Astrocyte (in vitro differentiated cells and primary cell): ENCODE results near the gene TTC7B. TPM values are rescaled to one million over a fixed set of nuclear protein-coding genes. Genes with fewer than 3 reads are reported as not detected.

Source experiments
- DNase-seq: peaks from one replicate; pipeline ENCODE4 v3.0.0-alpha.2; 2010; ENCODE audit warnings: low read depth
- FAIRE-seq: peaks from 2 replicates; lab custom pipeline; 2011; peaks lifted over from hg19 to GRCh38; lab: Jason Lieb, UNC
- H2AFZ ChIP-seq: 2 replicates; pipeline ENCODE4 v1.6.0; 2012; ENCODE audit warnings: low read depth, low read length, inconsistent platforms
- H3K27ac ChIP-seq: 2 replicates; pipeline ENCODE4 v1.5.1; 2011; ENCODE audit warnings: low read depth, low read length, inconsistent platforms
- H3K27me3 ChIP-seq: 2 replicates; pipeline ENCODE4 v1.6.0; 2011; ENCODE audit warnings: low read length, inconsistent platforms; ENCODE audit not compliant: insufficient read depth
- H3K36me3 ChIP-seq: 2 replicates; pipeline ENCODE4 v1.5.1; 2011; ENCODE audit warnings: low read length, inconsistent platforms; ENCODE audit not compliant: insufficient read depth
- H3K4me1 ChIP-seq: 2 replicates; pipeline ENCODE4 v1.5.1; 2011; ENCODE audit warnings: low read length, inconsistent platforms; ENCODE audit not compliant: insufficient read depth
- H3K4me2 ChIP-seq: 2 replicates; pipeline ENCODE4 v1.6.0; 2012; ENCODE audit warnings: low read length, inconsistent platforms
- H3K4me3 ChIP-seq: 2 replicates; pipeline ENCODE4 v1.5.1; 2011; ENCODE audit warnings: low read depth, mild to moderate bottlenecking, low read length, inconsistent platforms; ENCODE audit not compliant: insufficient read depth
- H3K79me2 ChIP-seq: 2 replicates; pipeline ENCODE4 v1.6.0; 2012; ENCODE audit warnings: mild to moderate bottlenecking, low read length, inconsistent platforms; ENCODE audit not compliant: insufficient read depth
- H3K9ac ChIP-seq: 2 replicates; pipeline ENCODE4 v1.6.0; 2012; ENCODE audit warnings: mild to moderate bottlenecking, low read length, inconsistent platforms
- H3K9me3 ChIP-seq: 2 replicates; pipeline ENCODE4 v1.5.1; 2012; ENCODE audit warnings: low read depth, mild to moderate bottlenecking, low read length, inconsistent platforms; ENCODE audit not compliant: insufficient read depth
- H4K20me1 ChIP-seq: 2 replicates; pipeline ENCODE4 v1.6.0; 2012; ENCODE audit warnings: low read length, inconsistent platforms; ENCODE audit not compliant: insufficient read depth
- H3K27ac Mint-ChIP-seq: one replicate; pipeline ENCODE4 v1.8.0; 2021; ENCODE audit warnings: mild to moderate bottlenecking, mixed read lengths; ENCODE audit not compliant: unreplicated experiment
- H3K27me3 Mint-ChIP-seq: one replicate; pipeline ENCODE4 v1.8.0; 2021; ENCODE audit warnings: low read depth, mixed read lengths; ENCODE audit not compliant: unreplicated experiment
- H3K36me3 Mint-ChIP-seq: one replicate; pipeline ENCODE4 v1.8.0; 2021; ENCODE audit warnings: low read depth, mixed read lengths; ENCODE audit not compliant: unreplicated experiment
- H3K4me1 Mint-ChIP-seq: one replicate; pipeline ENCODE4 v1.8.0; 2021; ENCODE audit warnings: low read depth, mixed read lengths; ENCODE audit not compliant: unreplicated experiment
- H3K4me3 Mint-ChIP-seq: one replicate; pipeline ENCODE4 v1.8.0; 2021; ENCODE audit warnings: mild to moderate bottlenecking, moderate library complexity, mixed read lengths; ENCODE audit not compliant: unreplicated experiment
- H3K9me3 Mint-ChIP-seq: one replicate; pipeline ENCODE4 v1.8.0; 2021; ENCODE audit warnings: mild to moderate bottlenecking, mixed read lengths; ENCODE audit not compliant: unreplicated experiment
- EZH2 ChIP-seq: IDR thresholded peaks from 2 replicates; pipeline ENCODE4 v1.6.1; 2012; ENCODE audit warnings: mild to moderate bottlenecking, low read length, inconsistent platforms; ENCODE audit not compliant: insufficient read depth
- total RNA-seq: library from RNA; stranded (reverse); gene quantifications from 2 replicates; pipeline ENCODE4 v1.2.1, GENCODE V29; 2021
- TF ChIP-seq, protein P1 (sequence below): IDR thresholded peaks from 2 replicates; pipeline ENCODE4 v1.5.1; 2011; ENCODE audit warnings: low read depth, mild to moderate bottlenecking, inconsistent platforms, low read length, moderate library complexity; ENCODE audit not compliant: insufficient read depth

Gene TTC7B
- total RNA-seq, 1 donor from 2014 or later, result 42.1 TPM

DNA sequence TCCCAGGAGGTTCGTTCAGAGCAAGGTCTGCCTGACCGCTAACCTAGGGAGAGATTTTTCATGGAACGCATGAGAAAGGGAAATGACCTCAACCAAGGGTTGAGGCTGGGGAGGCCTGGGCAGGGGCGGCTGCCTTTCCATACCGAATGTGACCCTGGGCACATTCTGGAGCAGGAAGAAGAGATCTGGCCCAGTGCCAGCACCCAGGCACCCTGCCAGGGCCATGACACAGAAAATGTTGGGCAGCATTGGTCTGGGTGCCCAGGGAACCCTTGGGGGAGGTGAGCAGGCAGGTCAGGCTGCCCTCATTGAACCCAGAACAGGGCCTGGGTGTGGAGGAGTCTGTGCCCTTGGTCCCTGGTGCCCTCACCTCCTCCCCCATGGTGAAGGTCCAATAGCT is 312.6 kb downstream of the TTC7B start:
- Histone ChIP-seq H3K27ac (no peak overlapping the region), H3K4me2 (no peak overlapping the region), H3K4me1 (no peaks in the 10 kb centered on the region), H3K27me3 (peaks cover 2% of the 10 kb centered on the region), H3K79me2 (no peaks in the 10 kb centered on the region), H3K4me3 (no peak overlapping the region), H2AFZ (no peak overlapping the region), H3K36me3 (no peaks in the 10 kb centered on the region), H3K9me3 (no peaks in the 10 kb centered on the region), H3K9ac (no peak overlapping the region), H4K20me1 (no peaks in the 10 kb centered on the region)
- no peak for TF ChIP-seq EZH2
- TF ChIP-seq, protein P1, sequence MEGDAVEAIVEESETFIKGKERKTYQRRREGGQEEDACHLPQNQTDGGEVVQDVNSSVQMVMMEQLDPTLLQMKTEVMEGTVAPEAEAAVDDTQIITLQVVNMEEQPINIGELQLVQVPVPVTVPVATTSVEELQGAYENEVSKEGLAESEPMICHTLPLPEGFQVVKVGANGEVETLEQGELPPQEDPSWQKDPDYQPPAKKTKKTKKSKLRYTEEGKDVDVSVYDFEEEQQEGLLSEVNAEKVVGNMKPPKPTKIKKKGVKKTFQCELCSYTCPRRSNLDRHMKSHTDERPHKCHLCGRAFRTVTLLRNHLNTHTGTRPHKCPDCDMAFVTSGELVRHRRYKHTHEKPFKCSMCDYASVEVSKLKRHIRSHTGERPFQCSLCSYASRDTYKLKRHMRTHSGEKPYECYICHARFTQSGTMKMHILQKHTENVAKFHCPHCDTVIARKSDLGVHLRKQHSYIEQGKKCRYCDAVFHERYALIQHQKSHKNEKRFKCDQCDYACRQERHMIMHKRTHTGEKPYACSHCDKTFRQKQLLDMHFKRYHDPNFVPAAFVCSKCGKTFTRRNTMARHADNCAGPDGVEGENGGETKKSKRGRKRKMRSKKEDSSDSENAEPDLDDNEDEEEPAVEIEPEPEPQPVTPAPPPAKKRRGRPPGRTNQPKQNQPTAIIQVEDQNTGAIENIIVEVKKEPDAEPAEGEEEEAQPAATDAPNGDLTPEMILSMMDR, result no peak
- Mint-ChIP-seq H3K9me3 (peaks cover 8% of the 10 kb centered on the region), H3K36me3 (peaks cover 5% of the 10 kb centered on the region), H3K4me3 (no peak overlapping the region), H3K4me1 (peaks cover 5% of the 10 kb centered on the region), H3K27ac (no peak overlapping the region), H3K27me3 (peaks cover 24% of the 10 kb centered on the region)
- FAIRE-seq (no peak), DNase-seq (no peak)

- peaks cover 5% of the 10 kb centered on the region for H3K36me3 Mint-ChIP-seq
- Histone ChIP-seq H3K27ac (no peak overlapping the region), H3K4me3 (no peak overlapping the region), H3K36me3 (no peaks in the 10 kb centered on the region), H3K9me3 (no peaks in the 10 kb centered on the region), H2AFZ (no peak overlapping the region), H4K20me1 (no peaks in the 10 kb centered on the region), H3K79me2 (no peaks in the 10 kb centered on the region), H3K4me2 (no peak overlapping the region), H3K27me3 (peaks cover 2% of the 10 kb centered on the region), H3K9ac (no peak overlapping the region), H3K4me1 (no peaks in the 10 kb centered on the region)
- no peak for TF ChIP-seq EZH2
- TF ChIP-seq, protein P1, result no peak
- H3K4me3 Mint-ChIP-seq, result no peak overlapping the region
- peaks cover 16% of the 10 kb centered on the region for H3K27me3 Mint-ChIP-seq
- peaks cover 8% of the 10 kb centered on the region for H3K9me3 Mint-ChIP-seq
- H3K27ac Mint-ChIP-seq, result no peak overlapping the region
- no peak for DNase-seq
- no peak for FAIRE-seq
- H3K4me1 Mint-ChIP-seq, result peaks cover 5% of the 10 kb centered on the region
Observed at GRCh38 chr14:90502760-90503159, 313.5 kb downstream of the TTC7B start.

DNA sequence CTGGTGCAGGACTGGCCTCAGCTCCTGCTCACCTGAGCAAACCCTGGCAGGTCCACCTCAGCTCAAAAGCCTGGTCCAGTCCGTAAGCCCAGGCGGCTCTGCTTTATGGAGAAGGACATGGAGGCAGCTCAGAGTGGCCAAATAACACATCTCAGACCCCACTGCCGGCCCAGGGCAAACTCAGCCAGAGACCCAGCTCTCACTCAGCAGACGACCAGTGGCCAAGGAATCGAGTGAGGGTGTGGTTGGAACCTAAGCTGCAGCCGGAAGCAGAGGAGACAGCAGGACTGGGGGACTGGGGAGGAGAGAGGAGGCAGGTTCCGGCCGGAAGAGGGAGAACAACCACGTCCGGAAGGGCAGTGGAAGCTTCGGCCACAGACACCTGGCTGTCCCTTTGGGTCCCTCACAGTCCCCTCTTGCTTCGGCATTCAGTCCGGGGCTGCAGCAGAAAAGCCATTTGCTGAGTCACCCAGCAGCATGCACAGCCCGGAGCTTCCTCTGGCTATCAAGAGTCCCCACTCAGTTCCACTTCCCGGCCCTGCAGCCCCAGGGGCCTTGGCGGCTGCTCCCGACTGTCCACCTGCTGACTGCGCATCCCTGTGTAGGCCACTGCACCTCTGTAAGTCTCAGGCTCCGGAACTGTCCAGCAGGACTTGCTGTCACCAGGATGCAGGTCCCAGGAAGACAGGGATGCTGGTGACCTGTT is 315.4 kb downstream of the TTC7B start:
- no peaks in the 10 kb centered on the region for H3K9me3 ChIP-seq
- H4K20me1 ChIP-seq, result no peaks in the 10 kb centered on the region
- H3K36me3 ChIP-seq, result no peaks in the 10 kb centered on the region
- H3K4me1 ChIP-seq, result no peaks in the 10 kb centered on the region
- TF ChIP-seq EZH2, result no peak
- TF ChIP-seq, protein P1, result no peak
- H3K27ac ChIP-seq, result no peak overlapping the region
- no peak overlapping the region for H3K4me2 ChIP-seq
- H3K4me3 Mint-ChIP-seq, result no peak overlapping the region
- no peaks in the 10 kb centered on the region for H3K79me2 ChIP-seq
- no peak overlapping the region for H2AFZ ChIP-seq
- peaks cover 18% of the 10 kb centered on the region for H3K27me3 Mint-ChIP-seq
- DNase-seq, result no peak
- H3K27ac Mint-ChIP-seq, result no peak overlapping the region
- H3K9ac ChIP-seq, result no peak overlapping the region
- peaks cover 5% of the 10 kb centered on the region for H3K4me1 Mint-ChIP-seq
- H3K9me3 Mint-ChIP-seq, result peaks cover 9% of the 10 kb centered on the region
- H3K36me3 Mint-ChIP-seq, result peaks cover 3% of the 10 kb centered on the region
- no peak overlapping the region for H3K4me3 ChIP-seq
- no peak for FAIRE-seq
- H3K27me3 ChIP-seq, result peaks cover 2% of the 10 kb centered on the region
